NCI-H1930 (cell line): Measurements from ENCODE around the gene RPL34.

Experiments
- DNase-seq, 2 experiments: peaks; one replicate each; lab custom pipeline; 2025; lab: John Stamatoyannopoulos, UW

Gene RPL34

DNA sequence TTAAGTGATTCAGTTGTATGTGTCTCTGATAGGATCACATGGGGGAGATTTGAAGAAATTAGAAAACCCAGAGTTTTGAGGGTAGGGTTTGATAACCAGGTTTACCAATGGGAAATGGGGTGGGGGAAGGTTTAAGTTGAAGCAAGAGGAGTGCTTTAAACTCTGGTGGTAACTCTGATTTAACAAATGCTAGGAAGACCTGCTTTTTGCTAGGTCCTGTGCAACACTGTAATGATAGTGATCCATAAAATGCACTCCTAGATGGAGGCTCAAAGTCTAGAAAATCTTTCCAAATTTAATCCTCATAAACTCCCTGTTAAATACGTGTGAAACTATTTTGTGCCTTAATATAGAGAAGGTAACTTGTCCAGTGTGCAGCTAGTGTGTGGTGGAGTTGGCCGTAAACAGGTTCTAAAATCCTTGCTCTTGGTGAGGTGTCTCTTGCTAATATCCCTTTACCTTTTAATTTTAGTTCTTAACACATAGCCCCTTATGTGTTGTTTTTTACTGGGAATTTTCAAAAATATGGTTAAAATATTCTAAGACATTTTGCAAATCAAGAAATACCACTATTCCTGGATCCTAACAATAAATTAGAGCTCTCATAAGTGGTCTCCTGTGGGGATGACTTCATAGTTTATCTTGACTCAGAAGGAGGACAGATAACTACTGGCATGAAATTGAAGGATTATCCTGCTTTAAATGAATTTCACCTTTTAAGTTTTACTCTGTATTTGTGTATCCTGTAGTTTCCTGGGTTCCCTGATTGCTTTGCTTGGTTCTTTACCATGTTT, 4.1 kb downstream of the RPL34 start:
- DNase-seq = no peak

DNA sequence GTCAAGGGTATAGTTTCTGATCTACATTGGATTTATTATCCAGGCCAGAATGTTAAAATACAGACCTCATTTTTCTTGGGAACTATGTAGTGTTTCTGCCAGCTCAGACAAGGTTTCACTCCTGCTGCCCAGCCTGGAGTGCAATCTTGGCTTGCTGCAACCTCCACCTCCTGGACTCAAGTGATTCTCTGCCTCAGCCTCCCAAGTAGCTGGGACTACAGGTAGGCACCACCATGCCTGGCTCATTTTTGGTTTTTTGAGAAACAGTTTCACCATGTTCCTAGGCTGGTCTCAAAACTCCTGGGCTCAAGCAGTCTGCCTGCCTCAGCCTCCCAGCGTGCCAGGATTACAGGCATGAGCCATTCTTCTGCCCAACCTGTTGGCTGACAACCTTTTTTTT, 5.7 kb downstream of the RPL34 start:
- no peak for DNase-seq

DNA sequence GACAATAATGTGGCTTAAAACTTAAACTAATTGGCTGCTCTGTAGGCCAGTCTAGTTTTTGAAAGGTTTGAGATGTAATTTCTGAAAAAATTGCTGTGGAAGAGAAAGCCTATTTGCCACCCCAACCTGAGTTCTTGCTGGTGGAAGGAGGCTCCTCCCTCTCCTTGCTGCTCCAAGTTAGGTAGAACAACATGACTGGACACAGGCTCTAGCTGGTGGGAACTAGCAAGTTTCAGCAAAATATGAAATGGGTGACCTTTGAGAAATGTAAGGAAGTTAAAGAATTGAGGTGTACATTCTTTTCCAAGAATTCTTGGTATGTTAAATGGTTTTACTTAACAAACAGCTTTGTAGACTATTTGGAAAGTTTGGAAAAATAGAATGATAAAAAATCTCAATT, 8.0 kb downstream of the RPL34 start:
- DNase-seq = no peak

DNA sequence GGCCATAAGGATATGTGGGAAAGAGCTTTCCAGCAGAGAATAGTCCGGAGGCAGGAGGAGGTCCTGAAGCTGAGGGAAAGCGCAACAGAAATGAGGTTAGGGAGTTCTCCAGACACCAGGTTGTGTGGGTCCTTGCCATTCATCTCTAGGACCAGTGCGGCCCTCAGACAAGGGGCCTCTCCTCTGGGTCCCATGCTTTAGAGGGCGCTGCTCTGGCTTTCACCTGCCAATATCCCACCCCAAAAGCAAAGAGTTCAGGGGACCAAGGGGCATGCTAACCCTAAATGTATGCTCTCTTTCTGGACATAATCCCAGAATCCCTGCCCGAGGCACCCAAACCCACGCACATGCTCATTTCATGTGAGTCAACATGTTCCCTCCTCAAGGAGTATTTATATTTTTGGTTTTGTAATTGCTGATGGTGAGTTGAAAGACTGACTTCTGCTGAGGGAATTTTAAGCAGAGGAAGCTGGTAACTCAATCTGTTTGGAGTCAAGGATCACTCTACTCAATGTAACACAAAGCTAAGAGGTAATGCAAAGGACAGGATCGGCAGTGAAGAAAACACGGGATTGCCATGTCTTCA, 14.8 kb downstream of the RPL34 start:
- DNase-seq = no peak

DNA sequence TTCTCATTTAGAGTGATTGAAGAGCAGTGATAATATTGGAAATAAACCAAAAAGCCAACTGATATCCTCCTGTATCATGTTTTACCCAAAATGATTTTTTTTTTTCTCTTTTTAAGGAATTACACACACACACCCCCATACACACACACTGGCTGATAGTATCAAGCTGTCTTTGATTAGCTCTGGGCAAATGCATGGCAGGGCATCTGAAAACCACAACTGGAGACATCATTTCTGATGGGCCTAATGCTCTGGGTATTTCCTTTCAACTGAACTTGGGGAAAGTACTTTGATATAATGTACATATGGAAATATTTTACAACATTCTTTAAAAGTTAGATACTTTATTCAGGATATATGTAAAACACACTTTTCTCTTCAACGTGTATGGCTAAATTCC, 15.9 kb downstream of the RPL34 start:
- DNase-seq = no peak

DNA sequence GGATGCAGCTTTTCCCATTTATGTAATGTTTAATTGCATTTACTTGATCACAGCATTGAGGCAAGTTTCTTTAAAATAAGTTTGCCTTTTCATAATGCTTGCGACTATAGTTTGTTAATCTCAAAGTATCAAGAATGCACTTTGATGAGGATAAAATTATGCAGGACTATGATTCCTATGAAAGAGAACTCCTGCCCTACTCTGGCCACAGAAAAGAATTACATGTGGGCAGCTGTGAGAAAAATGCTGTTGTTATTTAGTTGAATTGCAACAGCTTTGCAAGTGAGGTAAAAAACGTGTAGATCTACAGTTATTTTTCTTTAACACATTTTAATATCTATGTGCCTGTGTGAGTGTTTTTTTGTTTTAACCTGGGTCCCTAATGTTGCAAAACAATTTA, 17.5 kb downstream of the RPL34 start:
- DNase-seq = no peak

DNA sequence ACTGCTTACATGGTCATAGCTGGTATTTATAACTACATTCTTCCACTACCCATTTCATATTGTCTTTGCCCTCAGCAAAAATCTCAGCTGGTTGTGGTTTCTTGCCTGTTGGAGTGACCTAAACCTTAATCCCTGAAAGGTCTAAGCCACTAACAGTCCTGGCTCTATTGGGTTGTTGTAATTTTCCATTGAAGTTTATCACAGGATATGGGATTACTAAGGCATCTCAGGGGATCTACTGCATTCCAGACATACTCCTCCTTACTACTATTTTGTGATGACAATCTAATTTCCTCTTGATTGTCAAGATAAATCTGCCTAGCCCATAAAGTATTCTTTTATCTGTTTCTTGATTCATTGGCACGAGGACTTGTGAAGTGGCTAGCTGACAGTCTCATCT, 23.9 kb downstream of the RPL34 start:
- no peak for DNase-seq

DNA sequence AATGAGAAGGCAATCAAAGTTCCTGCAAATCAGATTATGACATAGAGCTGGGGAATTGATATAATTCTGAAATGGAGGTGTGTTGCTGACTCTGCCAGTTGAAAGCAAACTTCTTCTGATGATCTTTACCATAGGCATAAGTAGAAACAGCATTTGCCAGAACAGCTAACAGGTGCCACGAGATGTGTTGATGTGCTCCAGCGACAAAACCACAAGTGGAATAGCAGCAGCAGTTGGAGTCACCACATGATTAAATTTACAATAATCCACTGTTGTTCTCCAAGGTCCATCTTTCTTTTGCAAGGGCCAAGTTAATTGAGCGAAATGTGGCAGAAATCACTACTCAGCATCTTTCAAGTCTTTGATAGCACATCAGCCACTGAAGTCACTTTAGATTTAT, 26.3 kb downstream of the RPL34 start:
- no peak for DNase-seq

DNA sequence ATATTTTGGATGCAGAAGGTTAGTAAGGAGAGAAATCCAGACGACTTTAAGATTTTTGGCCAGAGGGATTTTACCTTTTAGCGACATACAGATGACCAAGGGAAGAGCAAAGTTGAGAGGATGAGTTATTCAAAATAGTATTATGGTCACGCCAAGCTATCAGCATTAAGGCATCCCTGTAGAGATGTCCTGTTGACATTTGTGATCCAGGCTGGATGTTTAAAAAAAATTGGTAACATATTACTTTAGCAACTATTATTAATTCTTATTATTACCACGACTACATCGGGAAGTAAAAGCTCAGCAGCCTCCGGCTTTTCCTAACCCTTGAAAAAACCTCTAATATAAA, 29.5 kb downstream of the RPL34 start:
- DNase-seq = no peak

DNA sequence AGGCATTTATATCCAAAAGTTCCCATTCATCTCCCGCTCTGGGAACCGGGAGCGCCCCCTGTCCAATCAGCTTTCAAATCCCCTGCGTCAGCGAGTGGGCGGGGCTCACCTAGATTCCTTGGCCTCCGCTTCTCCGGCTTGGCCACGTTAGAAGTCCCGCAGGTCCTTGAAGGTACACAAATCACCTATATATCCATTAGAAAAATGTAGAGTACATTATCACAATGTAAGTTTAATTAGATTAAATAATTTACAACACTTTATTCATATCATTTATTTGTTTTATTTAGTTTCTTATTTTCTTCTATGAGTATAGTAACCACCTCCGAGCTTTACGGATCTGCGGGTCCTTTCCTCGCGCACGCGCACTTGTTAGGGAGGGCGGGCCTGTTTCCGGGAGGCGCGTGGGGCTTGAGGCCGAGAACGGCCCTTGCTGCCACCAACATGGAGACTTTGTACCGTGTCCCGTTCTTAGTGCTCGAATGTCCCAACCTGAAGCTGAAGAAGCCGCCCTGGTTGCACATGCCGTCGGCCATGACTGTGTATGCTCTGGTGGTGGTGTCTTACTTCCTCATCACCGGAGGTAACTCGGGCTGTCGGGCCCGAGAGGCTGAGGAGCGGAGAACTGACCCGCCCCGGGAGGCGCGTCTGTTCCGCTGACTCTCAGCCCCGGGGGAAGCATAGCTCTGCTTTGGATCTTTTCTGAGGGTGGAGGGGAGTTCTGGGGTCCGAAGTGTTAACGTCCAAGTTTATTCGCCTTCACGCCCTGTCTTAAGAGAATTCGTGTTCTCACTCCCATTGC, 30.0 kb downstream of the RPL34 start, which contains the start of gene OSTC:
OSTC (plus strand) TSS at position 388 of the 802 bp plus-strand sequence; CDS start at position 445, 57 bp downstream.
- peak; percentile 80 to 90 for DNase-seq

DNA sequence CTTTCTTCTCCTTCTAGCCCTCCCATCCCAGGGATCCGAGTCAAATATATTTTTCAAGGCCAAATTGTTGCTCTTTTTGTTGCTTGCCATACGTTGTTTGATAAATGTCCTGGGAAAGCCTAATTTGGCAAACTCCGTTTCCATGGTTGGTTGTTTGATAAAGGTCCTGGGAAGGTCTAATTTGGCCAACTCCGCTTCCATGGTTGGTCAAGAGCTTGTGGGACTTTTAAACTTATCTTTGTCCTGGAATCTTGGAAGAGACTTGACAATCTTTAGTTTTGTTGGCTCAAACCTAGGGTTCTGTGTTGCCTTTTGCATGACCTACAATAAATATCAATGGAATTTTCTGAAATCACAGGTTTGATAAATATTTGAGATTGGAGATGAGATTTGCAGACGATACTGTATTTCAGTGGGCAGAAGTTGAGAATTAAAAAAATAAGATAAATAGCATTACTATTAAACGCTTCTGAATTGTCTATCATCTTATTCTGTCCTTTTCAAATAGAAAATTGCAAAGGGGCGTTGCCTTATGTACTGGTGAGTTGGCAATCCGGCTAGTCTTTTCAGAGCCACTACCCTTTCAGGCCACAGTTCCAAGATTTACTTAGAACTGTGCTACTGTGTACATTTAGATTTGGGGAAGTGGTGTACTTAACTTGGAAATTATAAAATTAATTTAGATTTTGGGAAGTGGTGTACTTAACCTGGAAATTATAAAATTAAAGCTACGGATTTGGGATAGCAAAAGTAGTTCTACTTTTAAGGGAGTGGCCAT, 30.8 kb downstream of the RPL34 start:
- DNase-seq = no peak

DNA sequence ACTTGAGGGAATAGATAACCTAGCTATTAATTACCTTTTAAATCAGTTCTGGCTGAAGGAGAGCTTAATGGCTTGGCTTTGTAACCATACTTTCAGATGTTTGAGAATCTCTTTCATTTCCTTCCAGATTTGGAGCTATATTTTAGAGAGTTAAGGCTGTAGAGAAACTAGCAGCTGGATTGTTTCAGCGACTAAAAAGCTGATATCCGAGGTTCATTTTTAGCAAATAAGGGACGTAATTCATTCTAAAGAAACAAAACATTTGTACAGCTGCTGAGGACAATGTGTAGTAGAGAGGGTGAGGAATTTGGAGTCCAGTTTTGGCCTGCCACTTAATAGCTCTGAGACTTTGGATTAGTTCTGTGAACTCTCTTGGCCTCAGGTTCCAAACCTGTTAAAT, 42.3 kb downstream of the RPL34 start:
- DNase-seq = no peak

DNA sequence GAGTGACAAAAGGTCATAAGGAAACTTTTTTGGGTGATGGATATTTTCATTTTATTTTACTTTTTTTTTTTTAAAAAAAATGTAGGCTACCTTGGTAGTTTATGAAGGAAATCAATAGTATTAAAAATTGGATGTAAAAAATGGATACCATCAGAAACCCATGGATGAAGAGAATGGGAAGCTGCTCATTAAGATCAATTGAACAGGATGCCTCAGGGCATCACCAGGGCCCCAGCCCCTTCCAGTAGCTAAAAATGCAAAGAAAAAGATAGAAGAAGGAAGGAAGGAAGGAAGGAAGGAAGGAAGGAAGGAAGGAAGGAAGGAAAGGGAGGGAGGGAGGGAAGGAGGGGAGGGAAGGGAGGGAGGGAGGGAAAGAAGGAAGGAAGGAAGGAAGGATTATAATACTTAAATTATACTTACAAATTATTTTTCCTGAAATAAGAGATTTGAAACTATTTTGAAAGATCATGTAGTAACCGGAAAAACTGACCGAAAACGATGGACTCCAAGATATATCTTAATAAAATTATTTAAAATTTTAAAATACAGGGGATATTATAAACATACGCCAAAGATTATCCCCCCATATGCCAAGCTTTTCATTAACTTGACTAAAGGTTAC, 54.1 kb downstream of the RPL34 start:
- no peak for DNase-seq
